Omental fat pad (tissue), 4 donors: ENCODE measurements around the gene EML1. TPM values are rescaled to one million over a fixed set of nuclear protein-coding genes. Genes with fewer than 3 reads are reported as not detected.

Experiments
- ATAC-seq: fragments of 150-250 bp; one replicate; pipeline ENCODE4 v1.9.1; 2016; ENCODE audit warnings: mild to moderate bottlenecking, moderate library complexity; ENCODE audit not compliant: low FRiP score
- DNase-seq: peaks from one replicate; pipeline ENCODE4 v3.0.0-alpha.2; 2019; ENCODE audit warnings: low spot score
- CTCF ChIP-seq, 3 donors: fragments of 450-650 bp; IDR thresholded peaks; one replicate each; pipeline ENCODE4 v1.5.1; 2016 to 2017; ENCODE audit warnings: antibody characterized with exemption in 3 of 3, mild to moderate bottlenecking in 3 of 3, moderate library complexity in 2 of 3
- total RNA-seq, 4 donors: library from RNA; depleted of rRNA; stranded (reverse); fragments of >200 nt; gene quantifications; one replicate each; pipeline ENCODE4 v1.1.0, GENCODE V29; 2016

EML1 gene
- total RNA-seq, 4 donors from 2014 or later, result 33.2 to 88.0 (median 43.5) TPM

GRCh38 chr14:99878563-99878962 is 85.3 kb downstream of the EML1 start:
- no peak for DNase-seq
- ATAC-seq, result no peak
- no peak for TF ChIP-seq CTCF (IDR thresholded peaks at IDR 0.05)

- no peak for TF ChIP-seq CTCF (IDR thresholded peaks at IDR 0.05)
Observed at GRCh38 chr14:99879401-99880295, 86.4 kb downstream of the EML1 start.

GRCh38 chr14:99880651-99881420 is 87.6 kb downstream of the EML1 start:
- TF ChIP-seq CTCF (IDR thresholded peaks at IDR 0.05), result no peak
- ATAC-seq, result no peak

More at GRCh38 chr14:99879401-99880295, 86.4 kb downstream of the EML1 start:
- ATAC-seq (peak; percentile 34), DNase-seq (no peak)

GRCh38 chr14:99883866-99884650 is 90.8 kb downstream of the EML1 start:
- no peak for TF ChIP-seq CTCF (IDR thresholded peaks at IDR 0.05)
- ATAC-seq, result no peak
- no peak for DNase-seq

More at GRCh38 chr14:99880651-99881420, 87.6 kb downstream of the EML1 start:
- DNase-seq, result no peak

- ATAC-seq (peak; percentile 74), DNase-seq (no peak)
- TF ChIP-seq CTCF (IDR thresholded peaks at IDR 0.05), result peak in 1 of 3 donors; percentile 32
Observed at GRCh38 chr14:99884834-99885648, 91.8 kb downstream of the EML1 start.

GRCh38 chr14:99885649-99885958 is 92.4 kb downstream of the EML1 start:
- TF ChIP-seq CTCF (IDR thresholded peaks at IDR 0.05), result no peak
- DNase-seq (no peak), ATAC-seq (no peak)
